HepG2 (cell line): ENCODE measurements around the gene TXNL4A. TPM values are rescaled to one million over a fixed set of nuclear protein-coding genes. Genes with fewer than 3 reads are reported as not detected.

Source experiments
- AGO1 ChIP-seq: fragments of 200-400 bp; formaldehyde crosslinking; IDR thresholded peaks from 2 replicates; pipeline ENCODE4 v1.6.1; 2017; ENCODE audit warnings: mild to moderate bottlenecking, low read depth, low read length, moderate library complexity; ENCODE audit not compliant: poor library complexity, severe bottlenecking
- FOXP4 ChIP-seq: sonication (generic); formaldehyde crosslinking; IDR thresholded peaks from 2 replicates; pipeline ENCODE4 v1.4.0; 2020; ENCODE audit warnings: missing genetic modification reagents
- GATAD1 ChIP-seq: IDR thresholded peaks from 2 replicates; pipeline ENCODE4 v1.6.1; 2016; ENCODE audit warnings: missing genetic modification reagents, missing compliant biosample characterization
- HNRNPH1 ChIP-seq: fragments of 200-400 bp; formaldehyde crosslinking; optimal IDR thresholded peaks from 2 replicates; pipeline ENCODE3; 2017; ENCODE audit warnings: mild to moderate bottlenecking, low read depth, low read length
- KDM5B ChIP-seq: sonication (generic); formaldehyde crosslinking; IDR thresholded peaks from 2 replicates; pipeline ENCODE4 v1.4.0; 2020; ENCODE audit warnings: missing genetic modification reagents, mild to moderate bottlenecking, borderline replicate concordance
- KDM6A ChIP-seq: IDR thresholded peaks from 2 replicates; pipeline ENCODE4 v1.6.1; 2016; ENCODE audit warnings: low read depth
- MEIS1 ChIP-seq: sonication (generic); formaldehyde crosslinking; IDR thresholded peaks from 2 replicates; pipeline ENCODE4 v1.9.0; 2021; ENCODE audit warnings: mild to moderate bottlenecking, missing genetic modification reagents, moderate library complexity, borderline replicate concordance
- NCOA2 ChIP-seq: sonication (generic); formaldehyde crosslinking; IDR thresholded peaks from 2 replicates; pipeline ENCODE4 v1.8.0; 2022; ENCODE audit warnings: inconsistent platforms
- NR2F6 ChIP-seq, 2 experiments: IDR thresholded peaks; 2 replicates each; pipeline ENCODE4 v1.6.1; 2016; ENCODE audit warnings: antibody characterized with exemption in 1 of 2, mild to moderate bottlenecking in 1 of 2
- PAWR ChIP-seq: sonication (generic); formaldehyde crosslinking; IDR thresholded peaks from 2 replicates; pipeline ENCODE4 v1.4.0; 2020; ENCODE audit warnings: missing genetic modification reagents, mild to moderate bottlenecking, borderline replicate concordance
- PHF8 ChIP-seq: sonication (generic); formaldehyde crosslinking; IDR thresholded peaks from 2 replicates; pipeline ENCODE4 v1.5.0; 2020; ENCODE audit warnings: missing genetic modification reagents
- POLR2AphosphoS2 ChIP-seq: IDR thresholded peaks from 2 replicates; pipeline ENCODE4 v1.6.1; 2011; ENCODE audit warnings: low read depth, low read length, improper control_type of control experiment
- SETDB1 ChIP-seq: sonication (generic); formaldehyde crosslinking; IDR thresholded peaks from 2 replicates; pipeline ENCODE4 v1.5.1; 2020; ENCODE audit warnings: missing genetic modification reagents, mild to moderate bottlenecking, borderline replicate concordance
- SIX1 ChIP-seq: sonication (generic); formaldehyde crosslinking; IDR thresholded peaks from 2 replicates; pipeline ENCODE4 v1.4.0; 2020; ENCODE audit warnings: missing genetic modification reagents, borderline replicate concordance
- SMC3 ChIP-seq: IDR thresholded peaks from 2 replicates; pipeline ENCODE4 v1.6.1; 2011; ENCODE audit warnings: low read length, improper control_type of control experiment
- STAG1 ChIP-seq: sonication (generic); formaldehyde crosslinking; IDR thresholded peaks from 2 replicates; pipeline ENCODE4 v1.4.0; 2020; ENCODE audit warnings: missing genetic modification reagents
- TMF1 ChIP-seq: sonication (generic); formaldehyde crosslinking; IDR thresholded peaks from 2 replicates; pipeline ENCODE4 v1.8.1; 2022; ENCODE audit warnings: low read depth, missing genetic modification reagents
- ZBTB21 ChIP-seq: sonication (generic); formaldehyde crosslinking; IDR thresholded peaks from 2 replicates; pipeline ENCODE4 v1.4.0; 2020; ENCODE audit warnings: missing genetic modification reagents
- ZBTB46 ChIP-seq: sonication (generic); formaldehyde crosslinking; IDR thresholded peaks from 2 replicates; pipeline ENCODE4 v1.4.0; 2020; ENCODE audit warnings: mild to moderate bottlenecking, missing genetic modification reagents, borderline replicate concordance
- ZNF256 ChIP-seq: sonication (generic); formaldehyde crosslinking; conservative IDR thresholded peaks from 2 replicates; pipeline ENCODE4 v1.4.0; 2020; ENCODE audit warnings: missing genetic modification reagents
- ZNF264 ChIP-seq: sonication (generic); formaldehyde crosslinking; IDR thresholded peaks from 2 replicates; pipeline ENCODE4 v1.4.0; 2020; ENCODE audit warnings: missing genetic modification reagents
- ZNF496 ChIP-seq: sonication (generic); formaldehyde crosslinking; IDR thresholded peaks from 2 replicates; pipeline ENCODE4 v1.8.1; 2023; ENCODE audit warnings: mild to moderate bottlenecking, moderate library complexity, missing genetic modification reagents; ENCODE audit not compliant: insufficient replicate concordance
- ZNF597 ChIP-seq: sonication (generic); formaldehyde crosslinking; IDR thresholded peaks from 2 replicates; pipeline ENCODE4 v1.5.0; 2020; ENCODE audit warnings: missing genetic modification reagents
- ZNF670 ChIP-seq: sonication (generic); formaldehyde crosslinking; IDR thresholded peaks from 2 replicates; pipeline ENCODE4 v1.8.0; 2022; ENCODE audit warnings: mild to moderate bottlenecking, missing genetic modification reagents, borderline replicate concordance
- ZNF746 ChIP-seq: sonication (generic); formaldehyde crosslinking; IDR thresholded peaks from 2 replicates; pipeline ENCODE4 v1.8.0; 2022; ENCODE audit warnings: mild to moderate bottlenecking, missing genetic modification reagents
- polyA plus RNA-seq, 8 experiments: library from polyadenylated mRNA; depleted of rRNA in 3 of 8; stranded (reverse) in 7 of 8; unstranded in 1 of 8; fragments of >200 nt; fragmentation: Illumina TruSeq in 4 of 8; extraction: Trizol in 4 of 8; gene quantifications; 2 replicates each; pipeline versions ENCODE4 v1.2.1 to v1.2.3, GENCODE V29; 2011 to 2016; ENCODE audit warnings: low read depth in 4 of 8, missing spikeins in 1 of 8, mixed read lengths in 1 of 8; ENCODE audit not compliant: insufficient read depth in 1 of 8
- total RNA-seq, 5 experiments: library from RNA; depleted of rRNA; stranded (reverse); fragments of >200 nt; fragmentation: Illumina TruSeq; extraction: Trizol; gene quantifications; 2 replicates each; pipeline ENCODE4 v1.2.3, GENCODE V29; 2016; ENCODE audit warnings: low read depth in 1 of 5

Gene TXNL4A
- total and polyA plus RNA-seq, 2 of the 13 experiments (the other 11 are each of a cell fraction or from before 2014, with no cell fraction given): 172 to 202 TPM

GRCh38 chr18:79988451-79989194 is at the start of gene TXNL4A (continued):
- TF ChIP-seq ZBTB46: peak; percentile 74; the same call in 1 of the 2 replicates
- TF ChIP-seq POLR2AphosphoS2: 0 out of 2 replicates have a peak, but pooled peaks have one; percentile 58
- 0 out of 2 replicates have a peak, but pooled peaks have one; percentile 51 for TF ChIP-seq MEIS1 (CRISPR knock-in tag)
- TF ChIP-seq SETDB1 (CRISPR knock-in tag): no peak
- TF ChIP-seq GATAD1: peak; percentile 93
- TF ChIP-seq FOXP4 (CRISPR knock-in tag): no peak
- TF ChIP-seq ZNF597 (CRISPR knock-in tag): no peak
- TF ChIP-seq ZBTB21: 0 out of 2 replicates have a peak, but pooled peaks have one; percentile 16
- no peak for TF ChIP-seq AGO1
- TF ChIP-seq ZNF496: no peak
- TF ChIP-seq TMF1: peak; percentile 20; the same call in 1 of the 2 replicates
- no peak for TF ChIP-seq ZNF256
- peak; percentile 86 for TF ChIP-seq PHF8 (CRISPR knock-in tag)
- TF ChIP-seq KDM6A: no peak
- no peak for TF ChIP-seq NR2F6 (IDR thresholded peaks at IDR 0.05)
- no peak for TF ChIP-seq NR2F6 (CRISPR knock-in tag; IDR thresholded peaks at IDR 0.05)
- peak; percentile 89 for TF ChIP-seq KDM5B (CRISPR knock-in tag)
- TF ChIP-seq PAWR: 0 out of 2 replicates have a peak, but pooled peaks have one; percentile 76
- TF ChIP-seq ZNF746 (CRISPR knock-in tag): 0 out of 2 replicates have a peak, but pooled peaks have one; percentile 33
- 0 out of 2 replicates have a peak, but pooled peaks have one; percentile 53 for TF ChIP-seq ZNF264 (CRISPR knock-in tag)
- no peak for TF ChIP-seq NCOA2 (CRISPR knock-in tag)
- no peak for TF ChIP-seq STAG1 (CRISPR knock-in tag)
- no peak for TF ChIP-seq HNRNPH1
- TF ChIP-seq ZNF670 (CRISPR knock-in tag): peak; percentile 72; the same call in 1 of the 2 replicates
- no peak for TF ChIP-seq SIX1 (CRISPR knock-in tag)
- no peak for TF ChIP-seq SMC3
